Urothelium cell line (cell line): ENCODE data around the gene IRAG1.
A peak's percentile ranks its signal among the peaks of the same experiment; 100 is the strongest.

Source experiments
- DNase-seq: peaks from one replicate; pipeline ENCODE4 v3.0.0; 2011; ENCODE audit warnings: low spot score, mixed read lengths
- FAIRE-seq: peaks from 2 replicates; lab custom pipeline; 2011; peaks lifted over from hg19 to GRCh38; lab: Jason Lieb, UNC

Gene IRAG1

GRCh38 chr11:10669258-10670033 lies 24.1 kb downstream of the IRAG1 start:
- FAIRE-seq, result no peak

GRCh38 chr11:10667521-10667885 lies 26.1 kb downstream of the IRAG1 start:
- FAIRE-seq (no peak), DNase-seq (peak; percentile 58)

More at GRCh38 chr11:10669258-10670033, 24.1 kb downstream of the IRAG1 start:
- DNase-seq, result no peak

- no peak for FAIRE-seq
- DNase-seq, result peak; percentile 60
These were observed 26.7 kb downstream of the IRAG1 start for GRCh38 chr11:10666556-10667520.

GRCh38 chr11:10664496-10664895 lies 29.1 kb downstream of the IRAG1 start:
- FAIRE-seq (no peak), DNase-seq (no peak)

GRCh38 chr11:10663990-10664389 lies 29.6 kb downstream of the IRAG1 start:
- DNase-seq (no peak), FAIRE-seq (no peak)

- no peak for FAIRE-seq
- DNase-seq, result no peak
These were observed 30.2 kb downstream of the IRAG1 start for GRCh38 chr11:10663365-10663764.

GRCh38 chr11:10660323-10660722 lies 33.2 kb downstream of the IRAG1 start:
- DNase-seq (no peak), FAIRE-seq (no peak)

- FAIRE-seq, result no peak
These were observed 34.0 kb downstream of the IRAG1 start for GRCh38 chr11:10659339-10660216.

GRCh38 chr11:10658621-10659338 lies 34.8 kb downstream of the IRAG1 start:
- FAIRE-seq, result peak; percentile 90

More at GRCh38 chr11:10659339-10660216, 34.0 kb downstream of the IRAG1 start:
- DNase-seq, result peak; percentile 83

GRCh38 chr11:10657308-10658271 lies 36.0 kb downstream of the IRAG1 start:
- no peak for FAIRE-seq
- DNase-seq, result peak; percentile 59

More at GRCh38 chr11:10658621-10659338, 34.8 kb downstream of the IRAG1 start:
- DNase-seq, result no peak

- FAIRE-seq (no peak), DNase-seq (no peak)
These were observed 37.5 kb downstream of the IRAG1 start for GRCh38 chr11:10655943-10656576.

GRCh38 chr11:10655227-10655626 lies 38.3 kb downstream of the IRAG1 start:
- FAIRE-seq (no peak), DNase-seq (no peak)

GRCh38 chr11:10654811-10655150 lies 38.8 kb downstream of the IRAG1 start:
- no peak for DNase-seq
- no peak for FAIRE-seq

GRCh38 chr11:10653946-10654810 lies 39.4 kb downstream of the IRAG1 start:
- no peak for FAIRE-seq
- DNase-seq, result peak; percentile 31

- DNase-seq (no peak), FAIRE-seq (no peak)
These were observed 40.3 kb downstream of the IRAG1 start for GRCh38 chr11:10653261-10653660.

GRCh38 chr11:10651656-10652361 lies 41.7 kb downstream of the IRAG1 start:
- no peak for DNase-seq
- no peak for FAIRE-seq

GRCh38 chr11:10650630-10651029 lies 42.9 kb downstream of the IRAG1 start:
- FAIRE-seq (no peak), DNase-seq (no peak)
